ENCODE data around the gene TAMALIN.

DNA sequence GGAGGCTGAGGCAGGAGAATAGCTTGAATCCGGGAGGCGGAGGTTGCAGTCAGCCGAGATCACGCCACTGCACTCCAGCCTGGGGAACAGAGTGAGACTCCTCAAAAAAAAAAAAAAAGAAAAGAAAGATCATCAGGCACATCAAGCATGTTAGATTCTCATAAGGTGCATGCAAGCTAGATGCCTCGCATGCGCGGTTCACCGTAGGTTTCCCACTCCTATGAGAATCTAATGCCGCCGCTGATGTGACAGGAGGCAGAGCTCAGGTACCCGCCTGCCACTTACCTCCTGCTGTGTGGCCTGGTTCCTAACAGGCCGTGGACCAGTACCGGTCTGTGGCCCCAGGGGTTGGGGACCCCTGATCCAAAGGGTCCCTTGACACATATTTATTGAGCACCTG, 48.2 kb upstream of the TAMALIN start:
- TF ChIP-seq NFRKB (IDR thresholded peaks at IDR 0.05) (no peak), SP1 (IDR thresholded peaks at IDR 0.05) (no peak), L3MBTL2 (conservative IDR thresholded peaks at IDR 0.05) (no peak), BHLHE40 (IDR thresholded peaks at IDR 0.05; ENCODE audit: borderline replicate concordance) (no peak)
